Ishikawa (cell line): ENCODE results near the gene PIP5K1C.

Source experiments
- CEBPB ChIP-seq: IDR thresholded peaks from 2 replicates; pipeline ENCODE4 v1.6.1; 2012
- EGR1 ChIP-seq: IDR thresholded peaks from 2 replicates; pipeline ENCODE4 v1.6.1; 2012
- EP300 ChIP-seq: IDR thresholded peaks from 2 replicates; pipeline ENCODE4 v1.6.1; 2012; ENCODE audit warnings: borderline replicate concordance
- RAD21 ChIP-seq: IDR thresholded peaks from 2 replicates; pipeline ENCODE4 v1.6.1; 2012; ENCODE audit warnings: low read depth
- TAF1 ChIP-seq: IDR thresholded peaks from 2 replicates; pipeline ENCODE4 v1.6.1; 2012; ENCODE audit warnings: low read depth, mild to moderate bottlenecking
- TEAD4 ChIP-seq: IDR thresholded peaks from 2 replicates; pipeline ENCODE4 v1.6.1; 2012
- TF ChIP-seq, protein P1 (sequence below): IDR thresholded peaks from 2 replicates; pipeline ENCODE4 v1.6.1; 2012; ENCODE audit warnings: low read depth, mild to moderate bottlenecking

DNA sequence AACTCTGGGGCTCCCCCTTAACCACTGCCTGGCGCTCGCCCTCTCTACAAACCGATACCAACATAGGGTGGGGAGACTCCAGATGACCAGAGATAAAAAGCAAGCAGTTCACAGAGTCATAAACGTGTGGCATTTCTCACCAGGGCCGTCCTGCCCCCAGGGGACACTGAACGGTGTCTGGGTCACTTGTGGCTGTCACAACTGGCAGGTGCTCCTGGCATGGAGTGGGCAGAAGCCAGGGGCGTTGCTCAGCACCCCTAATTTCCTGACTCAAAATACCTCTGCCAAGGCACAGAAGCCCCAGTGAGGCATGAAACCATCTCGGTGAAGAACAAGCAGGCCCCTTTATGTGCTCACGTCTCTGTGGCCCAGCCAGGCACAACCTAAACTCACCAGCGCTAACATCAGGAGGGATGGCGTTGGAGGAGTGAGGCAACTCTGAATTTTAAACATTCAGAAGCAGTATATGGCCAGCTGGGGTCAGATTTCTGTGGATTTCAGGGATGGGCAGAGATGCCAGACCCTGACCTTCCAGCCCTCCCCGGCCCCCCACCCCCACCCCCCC lies 1.8 kb downstream of the PIP5K1C start:
- TF ChIP-seq EP300 (no peak), CEBPB (no peak), RAD21 (no peak), TAF1 (no peak), TEAD4 (no peak), EGR1 (no peak)
- TF ChIP-seq, protein P1, sequence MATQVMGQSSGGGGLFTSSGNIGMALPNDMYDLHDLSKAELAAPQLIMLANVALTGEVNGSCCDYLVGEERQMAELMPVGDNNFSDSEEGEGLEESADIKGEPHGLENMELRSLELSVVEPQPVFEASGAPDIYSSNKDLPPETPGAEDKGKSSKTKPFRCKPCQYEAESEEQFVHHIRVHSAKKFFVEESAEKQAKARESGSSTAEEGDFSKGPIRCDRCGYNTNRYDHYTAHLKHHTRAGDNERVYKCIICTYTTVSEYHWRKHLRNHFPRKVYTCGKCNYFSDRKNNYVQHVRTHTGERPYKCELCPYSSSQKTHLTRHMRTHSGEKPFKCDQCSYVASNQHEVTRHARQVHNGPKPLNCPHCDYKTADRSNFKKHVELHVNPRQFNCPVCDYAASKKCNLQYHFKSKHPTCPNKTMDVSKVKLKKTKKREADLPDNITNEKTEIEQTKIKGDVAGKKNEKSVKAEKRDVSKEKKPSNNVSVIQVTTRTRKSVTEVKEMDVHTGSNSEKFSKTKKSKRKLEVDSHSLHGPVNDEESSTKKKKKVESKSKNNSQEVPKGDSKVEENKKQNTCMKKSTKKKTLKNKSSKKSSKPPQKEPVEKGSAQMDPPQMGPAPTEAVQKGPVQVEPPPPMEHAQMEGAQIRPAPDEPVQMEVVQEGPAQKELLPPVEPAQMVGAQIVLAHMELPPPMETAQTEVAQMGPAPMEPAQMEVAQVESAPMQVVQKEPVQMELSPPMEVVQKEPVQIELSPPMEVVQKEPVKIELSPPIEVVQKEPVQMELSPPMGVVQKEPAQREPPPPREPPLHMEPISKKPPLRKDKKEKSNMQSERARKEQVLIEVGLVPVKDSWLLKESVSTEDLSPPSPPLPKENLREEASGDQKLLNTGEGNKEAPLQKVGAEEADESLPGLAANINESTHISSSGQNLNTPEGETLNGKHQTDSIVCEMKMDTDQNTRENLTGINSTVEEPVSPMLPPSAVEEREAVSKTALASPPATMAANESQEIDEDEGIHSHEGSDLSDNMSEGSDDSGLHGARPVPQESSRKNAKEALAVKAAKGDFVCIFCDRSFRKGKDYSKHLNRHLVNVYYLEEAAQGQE: no peak
